Measurements from ENCODE around the gene TELO2. TPM values are rescaled to one million over a fixed set of nuclear protein-coding genes. Genes with fewer than 3 reads are reported as not detected.
A peak's percentile ranks its signal among the peaks of the same experiment; 100 is the strongest.

The TELO2 gene
- total RNA-seq, 1 donor from 2014 or later, result 26.0 TPM

GRCh38 chr16:1489077-1489476 is 4.1 kb upstream of the TELO2 start:
- TF ChIP-seq CTCF (IDR thresholded peaks at IDR 0.05), result no peak
- intact Hi-C loops (cut with DNase I), result no loop called here
- Histone ChIP-seq H3K27ac (no peak overlapping the region), H3K9me3 (no peaks in the 10 kb centered on the region), H3K4me3 (no peak overlapping the region), H3K4me1 (peaks cover 13% of the 10 kb centered on the region), H3K27me3 (no peaks in the 10 kb centered on the region), H3K36me3 (no peaks in the 10 kb centered on the region)
- DNase-seq (no peak), ATAC-seq (no peak)

- H3K4me3 ChIP-seq, result no peak overlapping the region
- no peak for TF ChIP-seq CTCF (IDR thresholded peaks at IDR 0.05)
- DNase-seq, result no peak
Observed at GRCh38 chr16:1491327-1491726, 1.8 kb upstream of the TELO2 start.

GRCh38 chr16:1492082-1492922 is 858 bp upstream of the TELO2 start:
- Histone ChIP-seq H3K27me3 (no peaks in the 10 kb centered on the region), H3K36me3 (peaks cover 9% of the 10 kb centered on the region), H3K27ac (peak overlapping the region; percentile 90), H3K9me3 (no peaks in the 10 kb centered on the region), H3K4me1 (peaks cover 19% of the 10 kb centered on the region), H3K4me3 (peak overlapping the region; percentile 77)
- intact Hi-C loops (cut with DNase I), result loop anchor here (10.0 kb wide), 1 partner anchor 62 kb away; no protein-coding TSS in a partner anchor
- DNase-seq, result no peak
- no peak for ATAC-seq
- no peak for TF ChIP-seq CTCF (IDR thresholded peaks at IDR 0.05)

More at GRCh38 chr16:1491327-1491726, 1.8 kb upstream of the TELO2 start:
- Histone ChIP-seq H3K9me3 (no peaks in the 10 kb centered on the region), H3K27ac (no peak overlapping the region), H3K27me3 (no peaks in the 10 kb centered on the region), H3K4me1 (peaks cover 19% of the 10 kb centered on the region), H3K36me3 (peaks cover 9% of the 10 kb centered on the region)
- ATAC-seq, result no peak
- intact Hi-C loops (cut with DNase I), result loop anchor here (10.0 kb wide), 1 partner anchor 63 kb away; no protein-coding TSS in a partner anchor

- H3K4me3 ChIP-seq, result peak overlapping the region; percentile 77
- no peaks in the 10 kb centered on the region for H3K9me3 ChIP-seq
- TF ChIP-seq CTCF (IDR thresholded peaks at IDR 0.05), result no peak
- H3K4me1 ChIP-seq, result peaks cover 19% of the 10 kb centered on the region
- ATAC-seq, result peak; percentile 20
- H3K36me3 ChIP-seq, result peaks cover 9% of the 10 kb centered on the region
- intact Hi-C loops (cut with DNase I), result loop anchor here (10.0 kb wide), 1 partner anchor 61 kb away; no protein-coding TSS in a partner anchor
- H3K27ac ChIP-seq, result peak overlapping the region; percentile 90
- no peaks in the 10 kb centered on the region for H3K27me3 ChIP-seq
- DNase-seq, result no peak
Observed at GRCh38 chr16:1493746-1494094, 560 bp downstream of the TELO2 start.

GRCh38 chr16:1494129-1494640 is 1.0 kb downstream of the TELO2 start:
- Histone ChIP-seq H3K4me3 (peak overlapping the region; percentile 77), H3K27me3 (no peaks in the 10 kb centered on the region), H3K9me3 (no peaks in the 10 kb centered on the region), H3K27ac (peak overlapping the region; percentile 90), H3K36me3 (peaks cover 9% of the 10 kb centered on the region), H3K4me1 (peaks cover 19% of the 10 kb centered on the region)
- intact Hi-C loops (cut with DNase I), result loop anchor here (10.0 kb wide), 1 partner anchor 61 kb away; no protein-coding TSS in a partner anchor
- ATAC-seq (peak; percentile 5), DNase-seq (peak; percentile 68)
- TF ChIP-seq CTCF (IDR thresholded peaks at IDR 0.05), result peak; percentile 57
